Endothelial cell of umbilical vein (primary cell): ENCODE results near the gene DVL1. TPM values are rescaled to one million over a fixed set of nuclear protein-coding genes. Genes with fewer than 3 reads are reported as not detected.

Source experiments
- BruUV-seq: library from RNA; stranded (reverse); fragments of 400-500 nt; replicated peaks from 2 replicates; lab custom pipeline; 2021; lab: Mats Ljungman, UMichigan
- CTCF ChIA-PET: fragments of 300-600, 350-600 bp; sonication (Branson Sonifier 250); formaldehyde crosslinking; loops from one replicate; lab custom pipeline; 2021; ENCODE audit warnings: antibody characterized with exemption, inconsistent platforms; lab: Charles Lee
- POLR2A ChIA-PET: fragments of 300-600, 350-600 bp; sonication (Branson Sonifier 250); formaldehyde crosslinking; loops from one replicate; lab custom pipeline; 2021; ENCODE audit warnings: antibody characterized with exemption, inconsistent platforms; lab: Charles Lee
- DNase-seq: peaks from one replicate; pipeline ENCODE4 v3.0.0-alpha.2; 2011; ENCODE audit warnings: low read depth, low spot score
- FAIRE-seq: peaks from 2 replicates; lab custom pipeline; 2011; peaks lifted over from hg19 to GRCh38; lab: Jason Lieb, UNC
- H2AFZ ChIP-seq: 2 replicates; pipeline ENCODE4 v1.6.0; 2012; ENCODE audit warnings: low read depth, low read length, control low read depth, inconsistent platforms
- H3K27ac ChIP-seq: 2 replicates; pipeline ENCODE4 v1.5.1; 2011; ENCODE audit warnings: low read depth, mild to moderate bottlenecking, control low read depth, low read length, moderate library complexity; ENCODE audit not compliant: insufficient read depth
- H3K27me3 ChIP-seq, 2 experiments: 2 replicates each; pipeline versions ENCODE4 v1.6.0 to v1.6.1; 2011; ENCODE audit warnings: low read length in 2 of 2, mixed read lengths in 1 of 2; ENCODE audit not compliant: control insufficient read depth in 2 of 2, insufficient read depth in 2 of 2
- H3K36me3 ChIP-seq, 2 experiments: 2 replicates in 1 of 2; 3 replicates in 1 of 2; pipeline ENCODE4 v1.5.1; 2011; ENCODE audit warnings: low read length in 2 of 2, mild to moderate bottlenecking in 1 of 2, moderate library complexity in 1 of 2; ENCODE audit not compliant: control insufficient read depth in 2 of 2, insufficient read depth in 2 of 2; ENCODE audit errors: extremely low read depth in 1 of 2
- H3K4me1 ChIP-seq: 3 replicates; pipeline ENCODE4 v1.5.1; 2011; ENCODE audit warnings: mild to moderate bottlenecking, low read length; ENCODE audit not compliant: control insufficient read depth, insufficient read depth; ENCODE audit errors: extremely low read depth
- H3K4me2 ChIP-seq: 2 replicates; pipeline ENCODE4 v1.6.1; 2011; ENCODE audit warnings: low read length, control low read depth, mixed read lengths; ENCODE audit not compliant: insufficient read depth
- H3K4me3 ChIP-seq, 3 experiments: fragments of 200-600 bp in 1 of 3; sonication (generic), shearing (Covaris generic) in 1 of 3; replicated peaks in 1 of 3; 2 replicates each; pipeline ENCODE4 v1.5.1; 2011 to 2016; ENCODE audit warnings: control low read depth in 3 of 3, low read length in 3 of 3, mild to moderate bottlenecking in 2 of 3, inconsistent platforms in 1 of 3, low read depth in 1 of 3, moderate library complexity in 1 of 3; ENCODE audit not compliant: insufficient read depth in 1 of 3
- H3K79me2 ChIP-seq: 2 replicates; pipeline ENCODE4 v1.6.0; 2012; ENCODE audit warnings: low read length, inconsistent platforms; ENCODE audit not compliant: control insufficient read depth, insufficient read depth
- H3K9ac ChIP-seq: replicated peaks from 2 replicates; pipeline ENCODE3; 2011; ENCODE audit warnings: low read length, control low read depth; ENCODE audit not compliant: insufficient read depth; ENCODE audit errors: extremely low read depth
- H3K9me1 ChIP-seq: replicated peaks from 3 replicates; pipeline ENCODE4 v1.6.0; 2011; ENCODE audit warnings: mild to moderate bottlenecking, low read length; ENCODE audit not compliant: control insufficient read depth, insufficient read depth; ENCODE audit errors: extremely low read depth
- H3K9me3 ChIP-seq: replicated peaks from 2 replicates; pipeline ENCODE4 v1.5.1; 2012; ENCODE audit warnings: low read length, inconsistent platforms; ENCODE audit not compliant: control insufficient read depth, insufficient read depth
- H4K20me1 ChIP-seq: replicated peaks from 2 replicates; pipeline ENCODE3; 2011; ENCODE audit warnings: mild to moderate bottlenecking, low read length; ENCODE audit not compliant: control insufficient read depth, insufficient read depth; ENCODE audit errors: extremely low read depth
- CTCF ChIP-seq, 2 donors: IDR thresholded peaks; 1 replicate in 1 of 2; 2 replicates in 1 of 2; pipeline ENCODE4 v1.5.1; 2011; ENCODE audit warnings: low read length in 2 of 2, mild to moderate bottlenecking in 2 of 2, moderate library complexity in 2 of 2, control low read depth in 1 of 2, inconsistent platforms in 1 of 2, low read depth in 1 of 2; ENCODE audit not compliant: insufficient read depth in 1 of 2; ENCODE audit errors: extremely low read depth in 1 of 2
- EZH2 ChIP-seq: IDR thresholded peaks from 2 replicates; pipeline ENCODE4 v1.6.1; 2012; ENCODE audit warnings: borderline replicate concordance, low read depth, mild to moderate bottlenecking, moderate library complexity, low read length, inconsistent platforms; ENCODE audit not compliant: severe bottlenecking
- GATA2 ChIP-seq: IDR thresholded peaks from 2 replicates; pipeline ENCODE4 v1.7.0; 2011; ENCODE audit warnings: low read depth, mild to moderate bottlenecking, moderate library complexity, mixed read lengths, low read length; ENCODE audit not compliant: insufficient read length, insufficient read depth
- JUN ChIP-seq: IDR thresholded peaks from 2 replicates; pipeline ENCODE4 v1.6.1; 2011; ENCODE audit warnings: borderline replicate concordance, low read depth; ENCODE audit not compliant: insufficient read length, insufficient read depth
- MYC ChIP-seq: IDR thresholded peaks from one replicate; pipeline ENCODE4 v1.6.1; 2011; ENCODE audit warnings: mild to moderate bottlenecking, low read depth, low read length
- POLR2A ChIP-seq: IDR thresholded peaks from 2 replicates; pipeline ENCODE4 v1.6.1; 2012; ENCODE audit warnings: low read depth, mild to moderate bottlenecking, control low read depth, low read length
- POLR2AphosphoS5 ChIP-seq: IDR thresholded peaks from 2 replicates; pipeline ENCODE4 v1.6.1; 2012; ENCODE audit warnings: low read depth, mild to moderate bottlenecking, control low read depth, low read length, moderate library complexity; ENCODE audit not compliant: insufficient read depth
- dilution Hi-C: fragments of 300-500 bp; cut with MboI; formaldehyde crosslinking; loops from one replicate; pipeline ENCODE4 v1.15.0; 2019; ENCODE audit warnings: low sequenced_read_pairs; ENCODE audit not compliant: extremely low pct_ligation_motif_present
- intact Hi-C: fragments of 100-400 bp; cut with micrococcal nuclease; formaldehyde crosslinking; loops from one replicate; pipeline ENCODE4 v1.10.0; 2022
- polyA plus RNA-seq, 4 experiments: library from polyadenylated mRNA; depleted of rRNA in 3 of 4; stranded (reverse) in 3 of 4; unstranded in 1 of 4; fragments of >200 nt; gene quantifications; 2 replicates each; pipeline versions ENCODE4 v1.2.1 to v1.2.3, GENCODE V29; 2011 to 2012; ENCODE audit warnings: missing spikeins in 1 of 4
- total RNA-seq: library from RNA; stranded (reverse); gene quantifications from 2 replicates; pipeline ENCODE4 v1.2.3, GENCODE V29; 2021

DVL1 gene
- total and polyA plus RNA-seq, 2 donors (not counting 3 experiments of a cell fraction or from before 2014, with no cell fraction given), result 26.8 to 36.5 TPM

GRCh38 chr1:1327291-1327690 is 21.9 kb downstream of the DVL1 start:
- BruUV-seq, result no TSS peak
- Histone ChIP-seq H3K9ac (no peak overlapping the region), H3K4me1 (peaks cover 13% of the 10 kb centered on the region), H3K9me1 (no peaks in the 10 kb centered on the region), H3K36me3 (peaks cover 0 to 15% of the 10 kb centered on the region in 2 experiments), H4K20me1 (no peaks in the 10 kb centered on the region), H3K4me2 (no peak overlapping the region), H2AFZ (no peak overlapping the region), H3K27me3 (no peaks in the 10 kb centered on the region), H3K27ac (no peak overlapping the region), H3K79me2 (peaks cover 27% of the 10 kb centered on the region), H3K9me3 (no peaks in the 10 kb centered on the region), H3K4me3 (no peak overlapping the region)
- TF ChIP-seq CTCF (IDR thresholded peaks at IDR 0.05; ENCODE audit: extremely low read depth in 1 of 2, insufficient read depth in 1 of 2, low read depth in 1 of 2, low read length in 2 of 2) (no peak), POLR2AphosphoS5 (no peak), GATA2 (no peak), JUN (no peak), EZH2 (no peak), POLR2A (no peak), MYC (no peak)
- dilution Hi-C loops (no loop called here), intact Hi-C loops (no loop called here)
- ChIA-PET CTCF (no interaction called here), POLR2A (no interaction called here)
- FAIRE-seq, result no peak
- no peak for DNase-seq
